ENCODE results near the gene TMEM163.
"Not testable (repeated sequence)": the region's sequence is repeated elsewhere in the genome, so short reads cannot be mapped to it uniquely, and the experiment has no call there.

Gene TMEM163

DNA sequence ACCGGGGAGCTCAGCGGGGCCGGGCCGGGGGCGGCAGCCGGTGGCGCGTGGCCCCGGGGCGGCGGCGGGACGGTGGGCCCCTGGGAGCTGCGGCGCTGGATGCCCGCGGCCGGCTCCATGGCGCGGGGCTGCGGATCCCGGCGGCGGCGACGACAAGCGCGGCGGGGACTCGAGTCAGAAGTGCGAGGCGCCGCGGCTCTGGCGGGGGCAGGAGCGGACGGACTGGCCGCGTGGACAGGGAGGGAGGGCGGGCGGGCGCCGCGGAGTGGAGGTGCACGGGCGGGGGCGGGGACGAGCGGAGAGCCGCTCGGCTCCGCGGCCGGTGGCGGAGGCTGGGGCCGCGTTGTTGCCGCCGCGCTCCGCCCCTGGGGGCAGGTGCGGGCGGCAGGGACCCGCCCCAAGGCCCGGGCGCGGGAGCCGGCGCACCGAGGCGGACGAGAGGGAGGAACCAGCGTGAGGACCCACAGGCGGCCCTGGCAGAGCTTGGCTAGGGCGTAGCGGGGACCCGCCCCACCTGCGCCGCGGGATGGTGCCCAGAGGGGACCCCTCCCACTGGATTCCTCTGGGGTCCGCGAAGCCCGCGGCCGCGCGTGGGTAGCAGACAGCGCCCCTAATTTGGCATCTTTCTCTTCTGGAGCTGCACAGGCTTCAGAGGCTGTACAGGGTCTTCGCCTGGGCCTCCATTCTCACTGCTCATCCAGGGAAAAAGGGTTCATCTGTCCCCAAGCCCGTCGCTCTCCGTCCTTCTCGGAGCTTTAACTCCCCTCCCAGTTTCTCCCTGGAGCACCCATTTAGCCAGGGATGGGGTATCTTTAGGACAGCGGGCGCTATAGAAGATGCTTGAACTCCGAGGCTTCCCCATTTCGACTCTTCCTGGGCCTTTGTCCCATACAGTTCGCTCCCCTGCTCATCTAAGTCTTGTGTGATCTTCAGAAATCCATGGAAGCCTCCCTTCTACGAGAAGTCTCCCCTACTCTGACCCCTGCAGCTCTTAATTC is at the start of gene TMEM163:
Gene TMEM163, minus strand, starts transcription at position 184 of the 998 bp plus-strand sequence.
- no peak for DNase-seq (ENCODE audit: low read depth in 3 of 3)

DNA sequence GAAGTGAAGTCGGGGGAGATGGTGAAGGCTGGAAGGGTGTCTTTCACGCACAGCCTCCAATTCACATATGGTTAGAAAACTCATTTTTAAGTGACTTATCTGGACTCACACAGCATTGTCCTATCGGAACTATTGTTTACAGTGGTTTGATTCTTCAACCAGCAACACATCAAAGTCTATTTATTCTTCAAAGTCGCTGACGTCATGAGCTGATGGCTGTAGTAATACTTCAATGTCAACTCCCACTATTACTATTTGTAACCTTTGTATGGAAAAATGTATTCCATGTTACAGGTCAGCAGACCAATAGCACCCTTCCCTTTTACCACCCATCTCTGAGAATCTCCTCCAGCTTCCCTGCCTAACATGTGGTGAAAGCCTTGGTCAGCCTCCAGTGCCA is 47.8 kb upstream of the TMEM163 start:
- no peak for DNase-seq (ENCODE audit: low read depth in 3 of 3)

GRCh38 chr2:134765987-134766386 is 47.2 kb upstream of the TMEM163 start:
- no peak for DNase-seq (ENCODE audit: low read depth in 3 of 3)

GRCh38 chr2:134764164-134764563 is 45.4 kb upstream of the TMEM163 start:
- no peak for DNase-seq (ENCODE audit: low read depth in 3 of 3)

DNA sequence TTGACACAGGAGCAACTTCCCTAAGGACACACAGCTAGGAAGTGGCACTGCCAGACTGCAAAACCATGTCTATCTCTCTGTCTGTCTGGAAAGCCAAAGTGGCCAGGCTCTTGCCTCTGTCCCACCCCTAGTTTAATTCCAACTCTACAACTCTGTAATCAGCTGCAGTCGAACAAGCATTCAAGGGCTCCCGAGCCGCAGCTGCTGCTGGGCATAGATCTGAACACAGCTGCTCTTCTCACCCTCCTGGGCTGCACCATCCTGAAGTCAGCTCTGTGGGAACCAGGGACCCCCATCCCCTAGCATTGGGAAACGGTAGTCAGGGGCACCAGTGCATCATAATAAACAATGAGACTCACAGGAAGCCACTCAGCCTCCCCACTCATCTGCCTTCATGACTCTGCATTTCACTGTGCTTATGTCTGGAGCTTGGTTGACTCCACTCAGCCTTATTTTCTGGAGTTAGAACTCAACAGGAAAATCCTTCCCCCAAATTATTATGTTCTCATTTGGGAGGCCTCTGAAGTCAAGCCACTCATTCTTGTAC is 44.4 kb upstream of the TMEM163 start:
- no peak for DNase-seq (ENCODE audit: low read depth in 3 of 3)

DNA sequence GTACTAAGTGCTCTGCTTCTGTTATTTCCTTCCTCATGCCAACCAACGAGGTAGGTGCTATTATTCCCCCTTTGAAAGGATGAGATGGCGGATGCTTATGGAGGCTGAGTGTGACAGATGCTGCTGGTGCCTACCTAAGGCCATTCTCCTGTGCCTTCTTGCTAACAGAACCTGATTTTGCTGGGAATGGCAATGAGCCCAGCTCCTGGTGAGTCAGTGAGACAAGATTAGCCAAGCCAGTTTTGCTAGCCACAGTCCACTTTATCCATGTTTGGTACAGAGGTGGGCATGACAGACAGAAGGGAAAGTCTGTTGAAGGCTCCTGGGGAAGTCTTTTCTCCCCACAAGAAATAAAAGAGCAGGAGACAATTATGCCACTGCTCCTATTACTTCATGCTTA is 43.7 kb upstream of the TMEM163 start:
- DNase-seq (ENCODE audit: low read depth in 3 of 3): no peak

- DNase-seq (ENCODE audit: low read depth in 3 of 3): no peak
Measured at GRCh38 chr2:134760385-134760784, 41.6 kb upstream of the TMEM163 start.

DNA sequence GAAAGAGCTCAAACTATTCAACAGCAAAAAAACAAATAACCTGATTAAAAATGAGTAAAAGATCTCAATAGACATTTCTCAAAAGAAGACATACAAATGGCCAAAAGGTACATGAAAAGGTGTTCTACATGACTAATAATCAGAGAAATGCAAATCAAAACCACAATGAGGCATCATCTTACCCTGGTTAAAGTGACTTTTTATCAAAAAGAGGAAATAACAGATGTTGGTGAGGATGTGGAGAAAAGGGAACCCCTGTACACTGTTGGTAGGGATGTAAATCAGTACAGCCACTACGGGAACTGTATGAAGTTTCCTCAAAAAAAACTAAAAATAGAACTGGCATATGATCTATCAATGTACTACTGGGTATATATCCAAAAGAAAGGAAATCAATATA is 39.8 kb upstream of the TMEM163 start:
- no peak for DNase-seq (ENCODE audit: low read depth in 3 of 3)

DNA sequence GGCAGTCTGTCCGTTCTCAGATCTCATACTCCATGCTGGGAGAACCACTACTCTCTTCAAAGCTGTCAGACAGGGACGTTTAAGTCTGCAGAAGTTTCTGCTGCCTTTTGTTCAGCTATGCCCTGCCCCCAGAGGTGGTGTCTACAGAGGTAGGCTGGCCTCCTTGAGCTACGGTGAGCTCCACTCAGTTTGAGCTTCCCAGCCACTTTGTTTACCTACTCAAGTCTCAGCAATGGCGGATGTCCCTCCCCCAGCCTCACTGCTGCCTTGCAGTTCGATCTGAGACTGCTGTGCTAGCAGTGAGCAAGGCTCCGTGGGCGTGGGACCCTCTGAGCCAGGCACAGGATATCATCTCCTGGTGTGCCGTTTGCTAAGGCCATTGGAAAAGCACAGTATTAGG is 33.2 kb upstream of the TMEM163 start:
- DNase-seq (ENCODE audit: low read depth in 3 of 3): not testable (repeated sequence)

DNA sequence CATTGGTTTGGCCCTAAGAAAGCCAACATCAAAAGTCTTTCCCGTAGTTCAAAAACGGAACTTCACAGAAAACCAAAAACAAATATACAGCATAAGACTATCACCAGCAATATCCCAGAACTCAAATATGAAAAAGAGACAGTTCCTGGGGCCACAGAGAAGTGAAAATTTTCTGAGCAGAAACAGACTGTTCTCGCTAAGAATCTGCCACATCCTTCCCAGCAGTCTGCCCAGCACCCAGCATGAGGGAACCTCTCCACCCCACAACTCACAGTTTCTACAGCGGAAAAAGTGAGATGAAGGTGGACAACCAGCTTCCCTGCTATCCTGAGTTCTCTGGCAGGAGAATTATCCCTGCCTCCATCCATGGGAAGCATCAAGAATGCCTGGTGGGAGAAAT is 26.7 kb upstream of the TMEM163 start:
- no peak for DNase-seq (ENCODE audit: low read depth in 3 of 3)

- no peak for DNase-seq (ENCODE audit: low read depth in 3 of 3)
Measured at GRCh38 chr2:134745023-134745422, 26.2 kb upstream of the TMEM163 start.

GRCh38 chr2:134739879-134740301 is 21.1 kb upstream of the TMEM163 start:
- DNase-seq (ENCODE audit: low read depth in 3 of 3): no peak

- DNase-seq (ENCODE audit: low read depth in 3 of 3): no peak
Measured at GRCh38 chr2:134739236-134739878, 20.6 kb upstream of the TMEM163 start.

GRCh38 chr2:134738141-134738870 is 19.5 kb upstream of the TMEM163 start:
- no peak for DNase-seq (ENCODE audit: low read depth in 3 of 3)

DNA sequence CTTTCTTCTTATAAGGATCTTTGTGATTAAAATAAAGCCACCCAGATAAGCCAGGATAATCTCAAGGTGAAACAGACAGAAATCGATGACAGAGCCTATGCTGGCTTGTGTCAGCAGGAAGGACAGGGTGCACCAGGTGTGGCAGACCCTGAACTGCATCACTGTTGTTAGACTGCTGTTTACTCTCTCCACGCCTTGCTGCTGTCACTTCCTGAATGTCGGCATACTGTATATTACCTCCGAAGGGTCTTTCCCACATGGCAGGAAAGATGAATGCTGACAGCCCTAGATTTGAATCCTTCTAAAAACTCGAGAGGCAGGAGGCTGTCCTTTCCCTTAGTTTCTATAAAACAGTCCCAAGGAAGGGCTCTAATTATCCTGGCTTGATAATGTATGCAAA is 18.9 kb upstream of the TMEM163 start:
- no peak for DNase-seq (ENCODE audit: low read depth in 3 of 3)

- no peak for DNase-seq (ENCODE audit: low read depth in 3 of 3)
Measured at GRCh38 chr2:134736167-134736880, 17.5 kb upstream of the TMEM163 start.

GRCh38 chr2:134728163-134728562 is 9.4 kb upstream of the TMEM163 start:
- DNase-seq (ENCODE audit: low read depth in 3 of 3): no peak

- no peak for DNase-seq (ENCODE audit: low read depth in 3 of 3)
Measured at GRCh38 chr2:134727385-134727784, 8.6 kb upstream of the TMEM163 start.

- DNase-seq (ENCODE audit: low read depth in 3 of 3): no peak
Measured at GRCh38 chr2:134726645-134727044, 7.8 kb upstream of the TMEM163 start.

GRCh38 chr2:134725876-134726275 is 7.1 kb upstream of the TMEM163 start:
- DNase-seq (ENCODE audit: low read depth in 3 of 3): no peak

- DNase-seq (ENCODE audit: low read depth in 3 of 3): no peak
Measured at GRCh38 chr2:134724341-134724740, 5.5 kb upstream of the TMEM163 start.

Data from stimulated activated CD4-positive, alpha-beta T cell treated with anti-CD3 and anti-CD28 coated beads, TNF-alpha, amount 100 ng/mL, for 48 hours (primary cell).